GM12878 (cell line): ENCODE measurements around the gene LSM2.

ENCODE experiments used
- CEBPB ChIP-seq, 2 experiments: fragments of 150-350 bp in 1 of 2; IDR thresholded peaks; 2 replicates each; pipeline ENCODE4 v1.6.1; 2012 to 2014; ENCODE audit warnings: low read depth in 2 of 2, low read length in 2 of 2, borderline replicate concordance in 1 of 2, inconsistent platforms in 1 of 2
- CTCF ChIP-seq, 3 experiments: IDR thresholded peaks in 2 of 3; conservative IDR thresholded peaks in 1 of 3; 2 replicates each; pipeline ENCODE4 v1.5.1; 2011; ENCODE audit warnings: low read depth in 3 of 3, low read length in 3 of 3, mild to moderate bottlenecking in 3 of 3, control low read depth in 2 of 3, moderate library complexity in 2 of 3, inconsistent platforms in 1 of 3, mixed read lengths in 1 of 3; ENCODE audit not compliant: control insufficient read depth in 2 of 3, insufficient read depth in 1 of 3; ENCODE audit errors: extremely low read depth in 1 of 3
- ESRRA ChIP-seq: IDR thresholded peaks from 2 replicates; pipeline ENCODE4 v1.6.1; 2012; ENCODE audit warnings: mild to moderate bottlenecking, low read length, improper control_type of control experiment
- EZH2 ChIP-seq: IDR thresholded peaks from 2 replicates; pipeline ENCODE4 v1.6.1; 2012; ENCODE audit warnings: low read depth, mild to moderate bottlenecking, control low read depth, inconsistent platforms, low read length, borderline replicate concordance; ENCODE audit not compliant: control insufficient read depth
- FOXK2 ChIP-seq: fragments of 450-650 bp; IDR thresholded peaks from 2 replicates; pipeline ENCODE4 v1.6.1; 2017; ENCODE audit warnings: mild to moderate bottlenecking, moderate library complexity
- JUND ChIP-seq: IDR thresholded peaks from 2 replicates; pipeline ENCODE4 v1.6.1; 2012; ENCODE audit warnings: low read depth, mild to moderate bottlenecking, low read length, improper control_type of control experiment, moderate library complexity
- NFIC ChIP-seq: IDR thresholded peaks from 2 replicates; pipeline ENCODE4 v1.6.1; 2012; ENCODE audit warnings: low read depth, mild to moderate bottlenecking, inconsistent platforms, low read length, moderate library complexity
- POLR2A ChIP-seq: IDR thresholded peaks from 2 replicates; pipeline ENCODE4 v1.6.1; 2011; ENCODE audit warnings: low read depth, mild to moderate bottlenecking, low read length
- POLR2AphosphoS5 ChIP-seq: IDR thresholded peaks from 2 replicates; pipeline ENCODE4 v1.6.1; 2011; ENCODE audit warnings: mild to moderate bottlenecking, low read length, inconsistent platforms
- REST ChIP-seq: IDR thresholded peaks from 2 replicates; pipeline ENCODE4 v1.6.1; 2012; ENCODE audit warnings: mild to moderate bottlenecking, low read depth, low read length
- SP1 ChIP-seq: IDR thresholded peaks from one replicate; pipeline ENCODE4 v1.6.1; 2011; ENCODE audit warnings: low read depth, low read length
- USF1 ChIP-seq: IDR thresholded peaks from 2 replicates; pipeline ENCODE4 v1.6.1; 2011; ENCODE audit warnings: borderline replicate concordance, low read depth, mild to moderate bottlenecking, moderate library complexity, mixed read lengths, low read length; ENCODE audit not compliant: insufficient read depth; ENCODE audit errors: extremely low read length
- ZNF274 ChIP-seq: IDR thresholded peaks from one replicate; pipeline ENCODE4 v1.8.0; 2011; ENCODE audit not compliant: insufficient read length, insufficient read depth
- TF ChIP-seq, protein P1 (sequence below): fragments of 450-650 bp; IDR thresholded peaks from 2 replicates; pipeline ENCODE4 v1.6.1; 2017; ENCODE audit warnings: mild to moderate bottlenecking, moderate library complexity

- TF ChIP-seq REST (no peak), ZNF274 (no peak), CEBPB (IDR thresholded peaks at IDR 0.05; ENCODE audit: borderline replicate concordance in 1 of 2, low read depth in 2 of 2, low read length in 2 of 2) (no peak), NFIC (no peak), EZH2 (no peak), POLR2A (no peak), CTCF (IDR thresholded peaks at IDR 0.05 in 2 of 3, conservative IDR thresholded peaks at IDR 0.05 in 1 of 3; ENCODE audit: control insufficient read depth in 2 of 3, extremely low read depth in 1 of 3, insufficient read depth in 1 of 3, low read depth in 3 of 3, low read length in 3 of 3) (no peak), SP1 (no peak), USF1 (no peak), POLR2AphosphoS5 (no peak), ESRRA (no peak), FOXK2 (no peak), JUND (no peak)
- TF ChIP-seq, protein P1, sequence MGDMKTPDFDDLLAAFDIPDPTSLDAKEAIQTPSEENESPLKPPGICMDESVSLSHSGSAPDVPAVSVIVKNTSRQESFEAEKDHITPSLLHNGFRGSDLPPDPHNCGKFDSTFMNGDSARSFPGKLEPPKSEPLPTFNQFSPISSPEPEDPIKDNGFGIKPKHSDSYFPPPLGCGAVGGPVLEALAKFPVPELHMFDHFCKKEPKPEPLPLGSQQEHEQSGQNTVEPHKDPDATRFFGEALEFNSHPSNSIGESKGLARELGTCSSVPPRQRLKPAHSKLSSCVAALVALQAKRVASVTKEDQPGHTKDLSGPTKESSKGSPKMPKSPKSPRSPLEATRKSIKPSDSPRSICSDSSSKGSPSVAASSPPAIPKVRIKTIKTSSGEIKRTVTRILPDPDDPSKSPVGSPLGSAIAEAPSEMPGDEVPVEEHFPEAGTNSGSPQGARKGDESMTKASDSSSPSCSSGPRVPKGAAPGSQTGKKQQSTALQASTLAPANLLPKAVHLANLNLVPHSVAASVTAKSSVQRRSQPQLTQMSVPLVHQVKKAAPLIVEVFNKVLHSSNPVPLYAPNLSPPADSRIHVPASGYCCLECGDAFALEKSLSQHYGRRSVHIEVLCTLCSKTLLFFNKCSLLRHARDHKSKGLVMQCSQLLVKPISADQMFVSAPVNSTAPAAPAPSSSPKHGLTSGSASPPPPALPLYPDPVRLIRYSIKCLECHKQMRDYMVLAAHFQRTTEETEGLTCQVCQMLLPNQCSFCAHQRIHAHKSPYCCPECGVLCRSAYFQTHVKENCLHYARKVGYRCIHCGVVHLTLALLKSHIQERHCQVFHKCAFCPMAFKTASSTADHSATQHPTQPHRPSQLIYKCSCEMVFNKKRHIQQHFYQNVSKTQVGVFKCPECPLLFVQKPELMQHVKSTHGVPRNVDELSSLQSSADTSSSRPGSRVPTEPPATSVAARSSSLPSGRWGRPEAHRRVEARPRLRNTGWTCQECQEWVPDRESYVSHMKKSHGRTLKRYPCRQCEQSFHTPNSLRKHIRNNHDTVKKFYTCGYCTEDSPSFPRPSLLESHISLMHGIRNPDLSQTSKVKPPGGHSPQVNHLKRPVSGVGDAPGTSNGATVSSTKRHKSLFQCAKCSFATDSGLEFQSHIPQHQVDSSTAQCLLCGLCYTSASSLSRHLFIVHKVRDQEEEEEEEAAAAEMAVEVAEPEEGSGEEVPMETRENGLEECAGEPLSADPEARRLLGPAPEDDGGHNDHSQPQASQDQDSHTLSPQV = no peak
Measured at GRCh38 chr6:31838968-31839367, 32.2 kb upstream of the LSM2 start.
